GM12878 (cell line): ENCODE measurements around the gene CLMP. TPM values are rescaled to one million over a fixed set of nuclear protein-coding genes. Genes with fewer than 3 reads are reported as not detected.

Experiments used
- ATAC-seq: fragments of 200-7000 bp; cut with Tn5 transposase; 3 replicates; pipeline ENCODE4 v1.9.1; 2020; ENCODE audit warnings: mild to moderate bottlenecking, moderate library complexity
- BruUV-seq: library from RNA; stranded (reverse); fragments of 400-500 nt; replicated peaks from 2 replicates; lab custom pipeline; 2021; lab: Mats Ljungman, UMichigan
- CTCF ChIA-PET: fragments of 300-600 bp; sonication (Branson Sonifier 250); formaldehyde crosslinking; extraction: SDS; loops from one replicate; lab custom pipeline; 2021; ENCODE audit warnings: inconsistent platforms; lab: Yijun Ruan, JAX
- POLR2A ChIA-PET: fragments of 350-600 bp; formaldehyde crosslinking; extraction: SDS; loops from one replicate; lab custom pipeline; 2021; ENCODE audit warnings: inconsistent platforms; lab: Charles Lee
- RAD21 ChIA-PET: fragments of 300-600 bp; sonication (Branson Sonifier 250); formaldehyde crosslinking; loops from one replicate; lab custom pipeline; 2023; ENCODE audit warnings: antibody characterized with exemption; ENCODE audit not compliant: unreplicated experiment; lab: Charles Lee
- SMC1A ChIA-PET: fragments of 300-600 bp; sonication (Branson Sonifier 250); formaldehyde crosslinking; loops from one replicate; lab custom pipeline; 2023; ENCODE audit not compliant: unreplicated experiment, uncharacterized antibody; lab: Charles Lee
- DNase-seq: peaks from one replicate; pipeline ENCODE4 v3.0.0-alpha.2; 2011; ENCODE audit warnings: low read depth, low spot score
- FAIRE-seq: peaks from 3 replicates; lab custom pipeline; 2011; peaks lifted over from hg19 to GRCh38; lab: Jason Lieb, UNC
- H2AFZ ChIP-seq: 2 replicates; pipeline ENCODE4 v1.6.0; 2011; ENCODE audit warnings: low read depth, low read length, control low read depth; ENCODE audit not compliant: control insufficient read depth
- H3K27ac ChIP-seq: 2 replicates; pipeline ENCODE4 v1.5.1; 2011; ENCODE audit warnings: control low read depth; ENCODE audit not compliant: control insufficient read depth, insufficient read depth
- H3K27me3 ChIP-seq, 2 experiments: replicated peaks in 1 of 2; 2 replicates each; pipeline versions ENCODE4 v1.6.0 to v1.6.1; 2011; ENCODE audit warnings: low read length in 1 of 2; ENCODE audit not compliant: control insufficient read depth in 2 of 2, insufficient read depth in 2 of 2
- H3K36me3 ChIP-seq, 2 experiments: 2 replicates each; pipeline ENCODE4 v1.5.1; 2011; ENCODE audit warnings: low read length in 1 of 2; ENCODE audit not compliant: control insufficient read depth in 2 of 2, insufficient read depth in 2 of 2
- H3K4me1 ChIP-seq: 2 replicates; pipeline ENCODE4 v1.6.1; 2011; ENCODE audit warnings: mild to moderate bottlenecking, low read length, moderate library complexity, mixed read lengths; ENCODE audit not compliant: control insufficient read depth, insufficient read depth
- H3K4me2 ChIP-seq: 2 replicates; pipeline ENCODE4 v1.6.0; 2011; ENCODE audit warnings: control low read depth; ENCODE audit not compliant: control insufficient read depth, insufficient read depth
- H3K4me3 ChIP-seq: fragments of 200-600 bp; sonication (generic); 2 replicates; pipeline ENCODE4 v1.5.1; 2016
- H3K79me2 ChIP-seq: 2 replicates; pipeline ENCODE4 v1.6.0; 2011; ENCODE audit warnings: low read length; ENCODE audit not compliant: control insufficient read depth, insufficient read depth
- H3K9ac ChIP-seq: 2 replicates; pipeline ENCODE4 v1.8.0; 2011; ENCODE audit warnings: low read length, control low read depth, mixed read lengths; ENCODE audit not compliant: control insufficient read depth, insufficient read depth
- H3K9me3 ChIP-seq: replicated peaks from 3 replicates; pipeline ENCODE4 v1.5.1; 2011; ENCODE audit warnings: mild to moderate bottlenecking, low read length; ENCODE audit not compliant: control insufficient read depth, insufficient read depth
- H4K20me1 ChIP-seq: 2 replicates; pipeline ENCODE4 v1.6.0; 2011; ENCODE audit not compliant: control insufficient read depth, insufficient read depth
- BCL11A ChIP-seq: IDR thresholded peaks from 2 replicates; pipeline ENCODE4 v1.6.1; 2011; ENCODE audit warnings: low read depth, low read length
- BHLHE40 ChIP-seq, 2 experiments: fragments of 450-650 bp in 1 of 2; IDR thresholded peaks; 2 replicates each; pipeline ENCODE4 v1.6.1; 2011 to 2017; ENCODE audit warnings: low read depth in 2 of 2, borderline replicate concordance in 1 of 2, improper control_type of control experiment in 1 of 2, low read length in 1 of 2, mild to moderate bottlenecking in 1 of 2
- FOXM1 ChIP-seq: IDR thresholded peaks from 2 replicates; pipeline ENCODE4 v1.6.1; 2012; ENCODE audit warnings: low read depth, mild to moderate bottlenecking, inconsistent platforms, low read length, moderate library complexity
- MTA3 ChIP-seq: IDR thresholded peaks from 2 replicates; pipeline ENCODE4 v1.6.1; 2012; ENCODE audit warnings: low read length, inconsistent platforms, borderline replicate concordance
- NR2F1 ChIP-seq: fragments of 450-650 bp; conservative IDR thresholded peaks from 2 replicates; pipeline ENCODE4 v1.6.1; 2017; ENCODE audit warnings: mild to moderate bottlenecking
- POLR2AphosphoS2 ChIP-seq: IDR thresholded peaks from 2 replicates; pipeline ENCODE4 v1.6.1; 2011; ENCODE audit warnings: low read depth, mild to moderate bottlenecking, low read length, improper control_type of control experiment, moderate library complexity
- SMAD5 ChIP-seq: IDR thresholded peaks from 2 replicates; pipeline ENCODE4 v1.6.1; 2016; ENCODE audit warnings: antibody characterized with exemption, low read depth
- SMC3 ChIP-seq: IDR thresholded peaks from 2 replicates; pipeline ENCODE4 v1.6.1; 2011; ENCODE audit warnings: low read length, improper control_type of control experiment, borderline replicate concordance
- SREBF1 ChIP-seq: IDR thresholded peaks from 2 replicates; pipeline ENCODE4 v1.6.1; 2012; ENCODE audit warnings: mild to moderate bottlenecking, low read length
- TBL1XR1 ChIP-seq: IDR thresholded peaks from 2 replicates; pipeline ENCODE4 v1.6.1; 2012; ENCODE audit warnings: low read depth, low read length, improper control_type of control experiment
- TCF7 ChIP-seq: IDR thresholded peaks from 2 replicates; pipeline ENCODE4 v1.6.1; 2014; ENCODE audit warnings: antibody characterized with exemption, borderline replicate concordance
- WGBS: methylation state at CpG from one replicate; pipeline ENCODE4 v1.1.6; 2016; ENCODE audit warnings: low lambda C conversion rate; ENCODE audit not compliant: insufficient replicate concordance, insufficient coverage; ENCODE audit errors: missing lambda C conversion rate; 5-methylcytosine and 5-hydroxymethylcytosine counted together
- in situ Hi-C: fragments of 300-500 bp; cut with MboI; formaldehyde crosslinking; loops from 9 replicates; pipeline ENCODE4 v1.14.3; 2018; ENCODE audit warnings: mixed read lengths
- intact Hi-C: fragments of 100-400 bp; cut with micrococcal nuclease; formaldehyde crosslinking; loops from one replicate; pipeline ENCODE4 v1.14.2; 2022; ENCODE audit not compliant: unreplicated experiment
- polyA plus RNA-seq, 11 experiments: library from polyadenylated mRNA; depleted of rRNA in 4 of 11; unstranded in 6 of 11; stranded (reverse) in 5 of 11; fragments of >200 nt; fragmentation: Nextera tagmentation in 4 of 11; fragmentation: Illumina TruSeq in 1 of 11; extraction: Ambion mirVana in 4 of 11; extraction: Trizol in 1 of 11; gene quantifications; 1 replicate in 1 of 11; 2 replicates in 10 of 11; pipeline versions ENCODE4 v1.2.1 to v1.2.3, GENCODE V29; 2011 to 2016; ENCODE audit warnings: inconsistent platforms in 2 of 11, missing spikeins in 2 of 11, low read depth in 1 of 11
- total RNA-seq, 4 experiments: library from RNA; depleted of rRNA in 3 of 4; stranded (reverse); fragments of >200 nt in 3 of 4; fragmentation: Illumina TruSeq in 1 of 4; extraction: Trizol in 1 of 4; gene quantifications; 2 replicates each; pipeline versions ENCODE4 v1.2.1 to v1.2.3, GENCODE V29; 2013 to 2021
- TF ChIP-seq, protein P1 (sequence below): fragments of 450-650 bp; IDR thresholded peaks from 2 replicates; pipeline ENCODE4 v1.6.1; 2018; ENCODE audit warnings: mild to moderate bottlenecking, low read depth, moderate library complexity; ENCODE audit not compliant: partially characterized antibody

CLMP gene
- total and polyA plus RNA-seq, 10 of the 15 experiments (the other 5 are each of a cell fraction or from before 2014, with no cell fraction given), result 0.01 to 0.71 (median 0.20) TPM; not detected in 4

DNA sequence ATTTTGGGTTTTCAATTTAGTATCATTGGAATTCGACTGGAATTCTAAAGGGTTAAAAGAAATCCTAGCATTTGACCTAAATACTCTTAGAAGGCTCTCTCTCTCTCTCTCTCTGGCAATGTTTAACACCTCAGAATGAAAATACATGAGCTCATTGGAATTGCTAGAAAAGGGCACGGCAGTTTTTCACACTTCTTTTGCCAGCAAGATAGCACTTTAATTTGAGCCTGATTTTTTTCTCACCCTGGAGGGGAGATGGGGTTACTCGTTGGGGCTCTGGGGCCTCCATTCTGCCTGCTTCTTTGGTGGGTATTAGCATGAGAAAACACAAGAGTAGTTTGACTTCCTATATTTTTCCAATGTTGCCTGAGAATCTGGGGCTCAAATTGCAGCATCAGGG, 22.8 kb upstream of the CLMP start:
- Histone ChIP-seq H3K27ac (no peak overlapping the region), H3K4me1 (no peaks in the 10 kb centered on the region), H2AFZ (no peak overlapping the region), H3K9ac (no peak overlapping the region), H3K79me2 (no peaks in the 10 kb centered on the region), H3K9me3 (no peaks in the 10 kb centered on the region; the same call in 2 of the 3 replicates), H3K4me2 (no peak overlapping the region), H3K36me3 (no peaks in the 10 kb centered on the region), H3K27me3 (peaks cover 0 to 3% of the 10 kb centered on the region in 2 experiments; a peak in 1 of 4 replicates), H4K20me1 (no peaks in the 10 kb centered on the region), H3K4me3 (no peak overlapping the region)
- no TSS peak for BruUV-seq
- POLR2A ChIA-PET, result no interaction called here
- in situ Hi-C loops, result no loop called here
- RAD21 ChIA-PET, result no interaction called here
- SMC1A ChIA-PET, result no interaction called here
- FAIRE-seq (no peak), ATAC-seq (no peak), DNase-seq (no peak)
- TF ChIP-seq SMAD5 (no peak), SREBF1 (no peak), TBL1XR1 (no peak), MTA3 (no peak), NR2F1 (no peak), BHLHE40 (IDR thresholded peaks at IDR 0.05; ENCODE audit: borderline replicate concordance in 1 of 2, low read depth in 2 of 2, low read length in 1 of 2) (no peak), POLR2AphosphoS2 (no peak), SMC3 (no peak), TCF7 (no peak), FOXM1 (no peak), BCL11A (no peak)
- TF ChIP-seq, protein P1, sequence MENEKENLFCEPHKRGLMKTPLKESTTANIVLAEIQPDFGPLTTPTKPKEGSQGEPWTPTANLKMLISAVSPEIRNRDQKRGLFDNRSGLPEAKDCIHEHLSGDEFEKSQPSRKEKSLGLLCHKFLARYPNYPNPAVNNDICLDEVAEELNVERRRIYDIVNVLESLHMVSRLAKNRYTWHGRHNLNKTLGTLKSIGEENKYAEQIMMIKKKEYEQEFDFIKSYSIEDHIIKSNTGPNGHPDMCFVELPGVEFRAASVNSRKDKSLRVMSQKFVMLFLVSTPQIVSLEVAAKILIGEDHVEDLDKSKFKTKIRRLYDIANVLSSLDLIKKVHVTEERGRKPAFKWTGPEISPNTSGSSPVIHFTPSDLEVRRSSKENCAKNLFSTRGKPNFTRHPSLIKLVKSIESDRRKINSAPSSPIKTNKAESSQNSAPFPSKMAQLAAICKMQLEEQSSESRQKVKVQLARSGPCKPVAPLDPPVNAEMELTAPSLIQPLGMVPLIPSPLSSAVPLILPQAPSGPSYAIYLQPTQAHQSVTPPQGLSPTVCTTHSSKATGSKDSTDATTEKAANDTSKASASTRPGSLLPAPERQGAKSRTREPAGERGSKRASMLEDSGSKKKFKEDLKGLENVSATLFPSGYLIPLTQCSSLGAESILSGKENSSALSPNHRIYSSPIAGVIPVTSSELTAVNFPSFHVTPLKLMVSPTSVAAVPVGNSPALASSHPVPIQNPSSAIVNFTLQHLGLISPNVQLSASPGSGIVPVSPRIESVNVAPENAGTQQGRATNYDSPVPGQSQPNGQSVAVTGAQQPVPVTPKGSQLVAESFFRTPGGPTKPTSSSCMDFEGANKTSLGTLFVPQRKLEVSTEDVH, result no peak
- intact Hi-C loops, result no loop called here
- WGBS, result 4% methylated on average over 3 of the region's 3 CpGs
- CTCF ChIA-PET, result no interaction called here
